Nephron progenitor cell (in vitro differentiated cells): ENCODE results near the gene LASP1.
"Not testable (repeated sequence)": the region's sequence is repeated elsewhere in the genome, so short reads cannot be mapped to it uniquely, and the experiment has no call there.

Experiments
- DNase-seq: peaks from one replicate; pipeline ENCODE4 v3.0.0; 2021
- H3K27ac Mint-ChIP-seq: 2 replicates; pipeline ENCODE4 v1.8.0; 2021; ENCODE audit warnings: mild to moderate bottlenecking, moderate library complexity, mixed read lengths
- H3K27me3 Mint-ChIP-seq: 2 replicates; pipeline ENCODE4 v1.8.0; 2021; ENCODE audit warnings: mild to moderate bottlenecking, low read depth, mixed read lengths; ENCODE audit not compliant: poor library complexity
- H3K36me3 Mint-ChIP-seq: 2 replicates; pipeline ENCODE4 v1.8.0; 2021; ENCODE audit warnings: low read depth, mixed read lengths
- H3K4me1 Mint-ChIP-seq: 2 replicates; pipeline ENCODE4 v1.8.0; 2021; ENCODE audit warnings: mixed read lengths
- H3K4me3 Mint-ChIP-seq: 2 replicates; pipeline ENCODE4 v1.8.0; 2021; ENCODE audit warnings: mild to moderate bottlenecking, moderate library complexity, mixed read lengths
- H3K9me3 Mint-ChIP-seq: 2 replicates; pipeline ENCODE4 v1.8.0; 2021; ENCODE audit warnings: mild to moderate bottlenecking, moderate library complexity, mixed read lengths
- CTCF ChIP-seq: fragments of 200-600 bp; sonication (generic); IDR thresholded peaks from 2 replicates; pipeline ENCODE4 v1.5.0; 2021; ENCODE audit warnings: antibody characterized with exemption

The LASP1 gene

GRCh38 chr17:38947189-38947588, 77.3 kb downstream of the LASP1 start:
- Mint-ChIP-seq H3K4me1 (no peaks in the 10 kb centered on the region), H3K27ac (no peak overlapping the region), H3K36me3 (no peaks in the 10 kb centered on the region), H3K27me3 (peaks cover 13% of the 10 kb centered on the region), H3K4me3 (no peak overlapping the region), H3K9me3 (no peaks in the 10 kb centered on the region)
- no peak for DNase-seq
- TF ChIP-seq CTCF: no peak

GRCh38 chr17:38953800-38954199, 83.9 kb downstream of the LASP1 start:
- H3K4me3 Mint-ChIP-seq, DNase-seq, H3K27ac Mint-ChIP-seq, H3K27me3 Mint-ChIP-seq, H3K36me3 Mint-ChIP-seq, H3K9me3 Mint-ChIP-seq, H3K4me1 Mint-ChIP-seq: not testable (repeated sequence)

GRCh38 chr17:38958326-38958725, 88.5 kb downstream of the LASP1 start:
- H3K36me3 Mint-ChIP-seq: no peaks in the 10 kb centered on the region
- no peak overlapping the region for H3K4me3 Mint-ChIP-seq
- no peaks in the 10 kb centered on the region for H3K9me3 Mint-ChIP-seq
- no peak for TF ChIP-seq CTCF
- H3K27ac Mint-ChIP-seq: no peak overlapping the region
- no peak for DNase-seq
- H3K4me1 Mint-ChIP-seq: no peaks in the 10 kb centered on the region
- H3K27me3 Mint-ChIP-seq: peaks cover 10% of the 10 kb centered on the region

- Mint-ChIP-seq H3K27me3 (peaks cover 10% of the 10 kb centered on the region), H3K9me3 (no peaks in the 10 kb centered on the region), H3K4me1 (no peaks in the 10 kb centered on the region), H3K36me3 (no peaks in the 10 kb centered on the region), H3K27ac (no peak overlapping the region), H3K4me3 (no peak overlapping the region)
- TF ChIP-seq CTCF: no peak
- DNase-seq: no peak
Observed at GRCh38 chr17:38958756-38959155, 88.9 kb downstream of the LASP1 start.

- Mint-ChIP-seq H3K9me3 (no peaks in the 10 kb centered on the region), H3K4me1 (no peaks in the 10 kb centered on the region), H3K27me3 (peaks cover 10% of the 10 kb centered on the region), H3K27ac (no peak overlapping the region), H3K36me3 (no peaks in the 10 kb centered on the region), H3K4me3 (no peak overlapping the region)
- DNase-seq: no peak
- no peak for TF ChIP-seq CTCF
Observed at GRCh38 chr17:38959508-38959907, 89.7 kb downstream of the LASP1 start.

GRCh38 chr17:38960402-38960801, 90.5 kb downstream of the LASP1 start:
- H3K4me3 Mint-ChIP-seq: no peak overlapping the region
- no peaks in the 10 kb centered on the region for H3K36me3 Mint-ChIP-seq
- peaks cover 10% of the 10 kb centered on the region for H3K27me3 Mint-ChIP-seq
- no peaks in the 10 kb centered on the region for H3K9me3 Mint-ChIP-seq
- DNase-seq: no peak
- H3K27ac Mint-ChIP-seq: no peak overlapping the region
- H3K4me1 Mint-ChIP-seq: no peaks in the 10 kb centered on the region
- TF ChIP-seq CTCF: no peak
